HL-60 (cell line): ENCODE results near the gene FLNC.

Experiments used
- DNase-seq, 2 experiments: peaks; one replicate each; pipeline ENCODE4 v3.0.0-alpha.2; 2010 to 2020; ENCODE audit warnings: low read depth in 1 of 2, low spot score in 1 of 2
- H3K27ac ChIP-seq: fragments of 250-450 bp; sonication (Bioruptor Pico); replicated peaks from 2 replicates; pipeline ENCODE4 v1.5.1; 2020; ENCODE audit warnings: mild to moderate bottlenecking, moderate library complexity
- H3K27me3 ChIP-seq: fragments of 250-450 bp; sonication (Bioruptor Pico); 2 replicates; pipeline ENCODE4 v1.5.1; 2021; ENCODE audit warnings: mild to moderate bottlenecking, moderate library complexity; ENCODE audit not compliant: insufficient read depth, poor library complexity, severe bottlenecking
- H3K4me3 ChIP-seq: replicated peaks from 2 replicates; pipeline ENCODE4 v1.5.1; 2011; ENCODE audit warnings: mild to moderate bottlenecking, control low read depth, low read length; ENCODE audit not compliant: insufficient read depth
- GABPA ChIP-seq: IDR thresholded peaks from 2 replicates; pipeline ENCODE4 v1.6.1; 2012; ENCODE audit warnings: low read depth
- POLR2AphosphoS5 ChIP-seq: IDR thresholded peaks from 2 replicates; pipeline ENCODE4 v1.6.1; 2012; ENCODE audit warnings: low read depth
- REST ChIP-seq: IDR thresholded peaks from 2 replicates; pipeline ENCODE4 v1.6.1; 2012; ENCODE audit warnings: low read depth; ENCODE audit not compliant: insufficient replicate concordance
- SPI1 ChIP-seq: IDR thresholded peaks from 2 replicates; pipeline ENCODE4 v1.6.1; 2012; ENCODE audit warnings: low read depth, mild to moderate bottlenecking, borderline replicate concordance
- TF ChIP-seq, protein P1 (sequence below): IDR thresholded peaks from one replicate; pipeline ENCODE4 v1.5.1; 2011; ENCODE audit warnings: low read length, control low read depth, inconsistent platforms; ENCODE audit not compliant: insufficient read depth

The FLNC gene

DNA sequence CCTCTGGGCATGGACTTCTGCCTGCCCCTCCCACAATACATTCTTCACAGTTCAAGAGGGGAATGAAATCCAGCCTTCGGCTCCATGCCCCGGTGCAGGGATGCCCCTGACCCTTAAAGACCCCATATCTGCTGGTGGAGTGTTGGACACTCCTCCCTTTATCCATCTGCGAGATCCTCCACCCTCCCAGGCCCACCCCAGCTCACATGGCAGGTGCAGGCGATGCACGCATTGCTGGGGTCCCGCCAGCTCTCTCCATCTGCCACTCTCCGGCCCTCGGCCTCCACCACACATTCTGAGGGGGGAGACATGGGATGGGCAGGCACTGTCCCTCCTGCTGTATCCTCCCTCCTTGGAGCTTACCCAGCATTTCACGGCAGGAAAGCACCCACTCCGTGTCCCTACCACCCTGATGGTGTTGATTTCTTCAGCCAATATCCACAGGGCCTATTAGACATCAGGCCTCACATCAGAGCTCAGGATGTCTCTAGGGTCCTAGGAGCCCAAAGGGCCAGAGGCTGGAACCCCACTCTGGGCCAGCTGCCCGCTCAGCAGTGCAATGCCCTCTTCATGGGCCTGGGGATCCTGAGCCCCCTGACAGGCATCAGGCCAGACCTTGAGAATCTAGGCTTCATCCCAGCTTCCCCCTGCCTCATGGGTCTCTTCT lies 50.7 kb downstream of the FLNC start:
- H3K27ac ChIP-seq = no peak overlapping the region
- TF ChIP-seq REST = no peak
- no peak for TF ChIP-seq GABPA
- TF ChIP-seq SPI1 = no peak
- TF ChIP-seq POLR2AphosphoS5 = no peak
- TF ChIP-seq, protein P1, sequence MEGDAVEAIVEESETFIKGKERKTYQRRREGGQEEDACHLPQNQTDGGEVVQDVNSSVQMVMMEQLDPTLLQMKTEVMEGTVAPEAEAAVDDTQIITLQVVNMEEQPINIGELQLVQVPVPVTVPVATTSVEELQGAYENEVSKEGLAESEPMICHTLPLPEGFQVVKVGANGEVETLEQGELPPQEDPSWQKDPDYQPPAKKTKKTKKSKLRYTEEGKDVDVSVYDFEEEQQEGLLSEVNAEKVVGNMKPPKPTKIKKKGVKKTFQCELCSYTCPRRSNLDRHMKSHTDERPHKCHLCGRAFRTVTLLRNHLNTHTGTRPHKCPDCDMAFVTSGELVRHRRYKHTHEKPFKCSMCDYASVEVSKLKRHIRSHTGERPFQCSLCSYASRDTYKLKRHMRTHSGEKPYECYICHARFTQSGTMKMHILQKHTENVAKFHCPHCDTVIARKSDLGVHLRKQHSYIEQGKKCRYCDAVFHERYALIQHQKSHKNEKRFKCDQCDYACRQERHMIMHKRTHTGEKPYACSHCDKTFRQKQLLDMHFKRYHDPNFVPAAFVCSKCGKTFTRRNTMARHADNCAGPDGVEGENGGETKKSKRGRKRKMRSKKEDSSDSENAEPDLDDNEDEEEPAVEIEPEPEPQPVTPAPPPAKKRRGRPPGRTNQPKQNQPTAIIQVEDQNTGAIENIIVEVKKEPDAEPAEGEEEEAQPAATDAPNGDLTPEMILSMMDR = no peak
- H3K4me3 ChIP-seq = no peak overlapping the region
- no peak for DNase-seq
- H3K27me3 ChIP-seq = no peaks in the 10 kb centered on the region

- H3K27ac ChIP-seq = no peak overlapping the region
- DNase-seq = no peak
- no peak for TF ChIP-seq SPI1
- no peak for TF ChIP-seq REST
- TF ChIP-seq, protein P1 = no peak
- no peak for TF ChIP-seq POLR2AphosphoS5
- no peak for TF ChIP-seq GABPA
- H3K4me3 ChIP-seq = no peak overlapping the region
- no peaks in the 10 kb centered on the region for H3K27me3 ChIP-seq
Observed at GRCh38 chr7:128881458-128882125, 51.4 kb downstream of the FLNC start.

- no peak for DNase-seq
- no peak overlapping the region for H3K27ac ChIP-seq
- TF ChIP-seq REST (no peak), GABPA (no peak)
- TF ChIP-seq, protein P1 = no peak
- no peaks in the 10 kb centered on the region for H3K27me3 ChIP-seq
- H3K4me3 ChIP-seq = no peak overlapping the region
Observed at GRCh38 chr7:128882134-128882533, 51.9 kb downstream of the FLNC start.
